ENCODE results near the gene DTNBP1. TPM values are rescaled to one million over a fixed set of nuclear protein-coding genes. Genes with fewer than 3 reads are reported as not detected.

The DTNBP1 gene
- total RNA-seq, 1 donor from 2014 or later, result 11.0 TPM

GRCh38 chr6:15604843-15605242 lies 58.0 kb downstream of the DTNBP1 start:
- Histone ChIP-seq H3K27me3 (ENCODE audit: control insufficient read depth, insufficient read depth, low read length) (no peaks in the 10 kb centered on the region), H3K4me3 (ENCODE audit: low read depth, low read length) (no peak overlapping the region), H3K36me3 (ENCODE audit: control insufficient read depth, insufficient read depth, low read length) (no peaks in the 10 kb centered on the region)
- no peak for DNase-seq (ENCODE audit: low read depth)
- TF ChIP-seq CTCF (IDR thresholded peaks at IDR 0.05; ENCODE audit: insufficient read depth, low read length, poor library complexity, severe bottlenecking), result no peak

GRCh38 chr6:15602154-15602553 lies 60.7 kb downstream of the DTNBP1 start:
- no peak for TF ChIP-seq CTCF (IDR thresholded peaks at IDR 0.05; ENCODE audit: insufficient read depth, low read length, poor library complexity, severe bottlenecking)
- H3K36me3 ChIP-seq (ENCODE audit: control insufficient read depth, insufficient read depth, low read length), result no peaks in the 10 kb centered on the region
- DNase-seq (ENCODE audit: low read depth), result no peak

GRCh38 chr6:15598273-15598798 lies 64.5 kb downstream of the DTNBP1 start:
- TF ChIP-seq CTCF (IDR thresholded peaks at IDR 0.05; ENCODE audit: insufficient read depth, low read length, poor library complexity, severe bottlenecking), result no peak
- H3K36me3 ChIP-seq (ENCODE audit: control insufficient read depth, insufficient read depth, low read length), result no peaks in the 10 kb centered on the region
- no peaks in the 10 kb centered on the region for H3K27me3 ChIP-seq (ENCODE audit: control insufficient read depth, insufficient read depth, low read length)
- no peak overlapping the region for H3K4me3 ChIP-seq (ENCODE audit: low read depth, low read length)
- no peak for DNase-seq (ENCODE audit: low read depth)

More at GRCh38 chr6:15602154-15602553, 60.7 kb downstream of the DTNBP1 start:
- Histone ChIP-seq H3K4me3 (ENCODE audit: low read depth, low read length) (no peak overlapping the region), H3K27me3 (ENCODE audit: control insufficient read depth, insufficient read depth, low read length) (no peaks in the 10 kb centered on the region)

GRCh38 chr6:15596186-15596896 lies 66.5 kb downstream of the DTNBP1 start:
- H3K4me3 ChIP-seq (ENCODE audit: low read depth, low read length), result no peak overlapping the region
- H3K36me3 ChIP-seq (ENCODE audit: control insufficient read depth, insufficient read depth, low read length), result no peaks in the 10 kb centered on the region
- H3K27me3 ChIP-seq (ENCODE audit: control insufficient read depth, insufficient read depth, low read length), result no peaks in the 10 kb centered on the region
- DNase-seq (ENCODE audit: low read depth), result no peak
- TF ChIP-seq CTCF (IDR thresholded peaks at IDR 0.05; ENCODE audit: insufficient read depth, low read length, poor library complexity, severe bottlenecking), result no peak

- H3K27me3 ChIP-seq (ENCODE audit: control insufficient read depth, insufficient read depth, low read length), result no peaks in the 10 kb centered on the region
- TF ChIP-seq CTCF (IDR thresholded peaks at IDR 0.05; ENCODE audit: insufficient read depth, low read length, poor library complexity, severe bottlenecking), result no peak
- DNase-seq (ENCODE audit: low read depth), result no peak
- H3K4me3 ChIP-seq (ENCODE audit: low read depth, low read length), result no peak overlapping the region
- H3K36me3 ChIP-seq (ENCODE audit: control insufficient read depth, insufficient read depth, low read length), result no peaks in the 10 kb centered on the region
Measured at GRCh38 chr6:15595461-15596173, 67.2 kb downstream of the DTNBP1 start.

All from kidney epithelial cell (primary cell).